ENCODE measurements around the gene TNS4.

Gene TNS4

DNA sequence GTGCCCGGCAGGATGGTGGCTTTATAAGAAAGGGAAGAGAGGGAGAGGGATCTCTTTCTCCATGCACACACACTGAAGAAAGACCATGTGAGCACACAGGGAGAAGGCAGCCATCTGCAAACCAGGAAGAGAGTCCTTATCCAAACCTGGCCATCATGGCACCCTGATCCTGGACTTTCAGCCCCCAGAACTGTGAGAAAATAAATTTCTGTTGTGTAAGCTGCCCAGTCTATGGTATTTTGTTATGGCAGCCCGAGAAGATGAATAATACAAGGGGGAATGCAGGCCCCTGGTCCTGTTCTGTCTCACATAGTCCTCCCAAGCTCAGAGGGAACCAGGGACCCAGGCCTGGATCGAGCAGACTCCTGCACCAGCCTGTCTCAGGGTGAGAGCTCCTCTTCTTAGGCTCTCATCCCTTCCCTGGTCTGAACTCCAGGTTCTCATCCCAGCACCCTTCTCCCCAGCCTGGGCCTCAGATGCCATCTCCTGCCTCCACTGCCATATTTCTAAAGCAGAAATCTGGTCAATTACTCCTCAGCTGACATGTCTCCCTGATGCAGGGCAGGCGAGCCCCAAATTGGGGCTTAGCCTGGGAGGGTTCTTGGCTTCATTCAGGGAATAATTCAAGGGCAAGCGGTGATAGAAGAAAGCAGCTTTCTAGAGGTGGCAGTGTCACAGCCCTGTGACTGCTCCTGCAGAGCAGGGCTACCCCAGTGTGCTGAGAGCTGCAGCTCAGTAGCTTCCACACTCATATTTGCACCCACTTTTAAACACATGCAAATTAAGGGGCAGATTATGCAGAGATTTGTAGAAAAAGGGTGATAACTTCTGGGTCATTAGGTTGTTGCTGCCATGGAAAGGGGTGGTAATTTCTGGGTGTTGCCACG is 29.3 kb downstream of the TNS4 start:
- no peak for DNase-seq

DNA sequence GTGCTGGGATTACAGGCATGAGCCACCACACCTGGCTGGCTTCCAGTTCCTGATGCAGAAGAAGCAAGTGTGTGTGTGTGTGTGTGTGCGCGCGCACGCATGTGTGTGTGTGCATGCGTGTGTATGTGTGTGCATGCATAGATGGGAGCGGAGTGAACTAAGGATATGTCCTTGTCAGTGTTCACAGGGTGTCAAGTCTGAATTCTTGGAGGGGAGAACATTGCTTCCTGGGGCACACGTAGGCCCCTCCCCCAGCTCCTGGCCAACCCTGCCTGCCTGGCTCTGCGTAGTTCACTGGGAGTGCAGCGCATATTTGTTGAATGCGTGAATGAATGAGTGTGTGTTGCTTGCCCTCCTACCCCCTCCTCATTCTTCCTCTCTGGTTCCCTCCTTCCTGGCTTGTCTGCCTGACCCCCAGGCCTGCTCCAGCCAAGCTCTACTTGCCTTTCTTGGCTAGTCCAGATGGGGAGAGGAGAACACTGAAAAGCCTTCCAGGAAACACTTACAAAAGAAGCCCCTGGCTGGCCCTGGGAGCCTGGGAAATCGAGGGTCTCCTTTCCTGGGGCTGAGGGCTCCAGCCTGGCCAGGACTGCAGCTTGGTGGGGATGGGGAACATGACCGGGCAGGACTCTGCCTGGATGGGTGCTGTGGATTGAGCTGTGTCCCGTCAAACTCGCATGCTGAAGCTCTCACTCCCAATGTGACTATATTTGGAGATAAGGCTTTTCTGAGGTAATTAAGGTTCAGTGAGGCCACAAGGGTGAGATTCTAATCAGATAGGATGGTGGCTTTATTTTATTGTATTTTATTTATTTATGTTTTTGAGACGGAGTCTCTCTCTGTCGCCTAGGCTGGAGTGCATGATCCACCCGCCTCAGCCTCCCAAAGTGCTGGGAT is 30.2 kb downstream of the TNS4 start:
- DNase-seq = no peak

DNA sequence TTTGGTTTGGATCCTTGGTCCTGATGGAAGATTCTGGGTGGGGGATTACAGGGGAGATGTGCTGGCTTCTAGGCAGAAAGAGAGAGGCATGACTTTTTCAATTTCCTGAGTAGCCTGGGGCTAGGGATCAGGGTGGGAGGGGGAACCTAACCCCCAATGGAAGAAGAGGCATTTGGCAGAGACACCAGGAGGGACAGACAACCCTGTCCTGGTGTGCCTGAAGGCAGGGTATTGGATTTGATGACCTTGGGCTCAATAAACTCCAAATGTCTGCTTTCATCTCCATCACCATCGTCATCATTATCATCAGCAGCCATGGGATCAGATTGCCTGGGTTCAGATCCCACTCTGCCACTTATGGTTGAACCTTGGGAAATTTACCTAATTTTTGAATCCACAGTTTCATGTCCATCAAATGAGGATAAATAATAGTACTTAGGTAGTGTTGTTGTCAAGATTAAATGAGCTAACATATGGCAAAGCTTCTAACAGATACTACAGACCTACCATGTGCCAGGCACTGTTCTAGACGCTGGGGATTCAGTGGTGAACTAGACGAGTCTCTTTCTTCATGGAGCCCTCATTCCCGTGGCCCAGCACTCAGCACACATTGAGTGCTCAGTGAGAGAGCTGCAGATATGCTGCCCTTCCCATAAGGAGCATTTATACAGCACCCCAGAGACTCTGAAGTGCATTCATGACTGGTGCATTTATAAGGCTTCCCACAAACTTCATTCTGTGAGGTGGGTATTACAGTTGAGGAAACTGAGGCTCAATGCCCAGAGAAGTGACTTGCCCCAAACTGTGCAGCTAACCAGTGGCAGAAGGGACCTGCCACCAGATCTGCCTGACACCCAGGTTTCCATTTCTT is 31.4 kb downstream of the TNS4 start:
- DNase-seq = no peak

DNA sequence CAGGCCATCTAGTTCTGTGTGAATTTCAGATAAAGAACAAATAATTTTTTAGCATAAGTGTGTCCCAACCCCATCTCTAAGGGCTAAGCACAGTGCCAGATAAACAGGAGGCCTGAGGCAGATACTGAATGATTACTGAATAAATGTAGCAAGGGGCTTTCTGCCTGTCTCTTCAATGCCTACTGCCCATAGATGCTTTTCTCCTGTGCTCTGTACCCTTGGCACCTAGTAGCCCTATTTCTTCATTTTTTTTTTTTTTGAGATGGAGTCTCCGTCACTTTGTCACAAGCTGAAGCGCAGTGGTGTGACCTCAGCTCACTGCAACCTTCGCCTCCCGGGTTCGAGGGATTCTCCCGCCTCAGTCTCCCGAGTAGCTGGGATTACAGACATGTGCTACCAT is 32.9 kb downstream of the TNS4 start:
- no peak for DNase-seq

DNA sequence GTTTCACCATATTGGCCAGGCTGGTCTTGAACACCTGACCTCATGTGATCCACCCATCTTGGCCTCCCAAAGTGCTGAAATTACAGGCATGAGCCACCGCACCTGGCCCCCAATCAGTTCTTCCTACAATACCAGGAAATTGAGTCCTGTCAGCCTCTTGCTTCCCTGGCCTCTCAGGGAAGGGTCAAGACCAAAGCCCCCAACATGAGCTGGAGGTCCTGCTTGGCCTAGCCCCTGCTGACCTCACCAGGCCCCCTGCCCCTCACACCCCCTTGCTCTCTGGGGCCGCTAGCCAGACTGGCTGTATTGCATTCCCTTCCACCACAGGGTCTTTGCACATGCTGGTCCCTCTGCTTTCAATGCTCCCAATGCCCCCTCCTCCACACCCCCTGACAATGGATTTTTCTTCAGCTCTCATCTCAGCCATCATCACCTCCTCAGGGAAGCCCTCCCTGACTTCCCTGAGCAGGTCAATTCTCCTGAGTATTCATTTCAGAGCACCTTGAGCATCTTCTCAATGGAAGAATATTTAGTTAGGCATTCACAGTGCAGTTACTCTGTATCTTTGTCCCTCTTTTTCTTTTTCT is 34.0 kb downstream of the TNS4 start:
- no peak for DNase-seq

DNA sequence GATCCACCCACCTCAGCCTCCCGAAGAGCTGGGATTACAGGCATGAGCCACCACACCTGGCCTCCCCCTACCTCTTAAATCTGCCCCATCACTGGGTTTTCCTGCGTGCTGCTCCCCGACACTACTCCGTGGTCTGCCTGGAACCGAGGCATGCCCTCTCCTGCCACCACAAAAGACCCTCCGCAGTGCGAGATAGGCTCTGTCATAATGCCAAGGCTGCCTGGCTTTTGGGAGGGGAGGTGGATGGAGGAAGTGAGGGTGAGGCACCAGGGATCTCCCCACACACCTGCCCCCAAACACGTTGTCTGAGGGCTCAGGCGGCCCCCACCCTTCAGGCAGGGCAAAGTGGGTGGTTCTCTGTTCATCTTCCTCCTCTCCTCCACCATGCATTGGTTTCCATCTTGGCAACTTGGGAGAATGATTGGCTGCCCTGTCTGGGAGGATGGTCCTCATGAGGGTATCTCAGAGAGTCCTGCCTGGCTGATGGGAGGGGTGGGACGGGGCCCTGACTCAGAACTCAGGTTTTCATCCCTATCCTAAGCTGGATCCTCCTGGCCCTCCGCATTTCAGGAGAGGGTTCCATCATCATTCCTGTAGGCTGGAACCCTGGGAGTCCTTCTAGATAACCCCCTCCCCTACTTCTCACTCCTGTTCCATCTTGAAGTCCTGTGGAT is 35.0 kb downstream of the TNS4 start:
- DNase-seq = no peak

DNA sequence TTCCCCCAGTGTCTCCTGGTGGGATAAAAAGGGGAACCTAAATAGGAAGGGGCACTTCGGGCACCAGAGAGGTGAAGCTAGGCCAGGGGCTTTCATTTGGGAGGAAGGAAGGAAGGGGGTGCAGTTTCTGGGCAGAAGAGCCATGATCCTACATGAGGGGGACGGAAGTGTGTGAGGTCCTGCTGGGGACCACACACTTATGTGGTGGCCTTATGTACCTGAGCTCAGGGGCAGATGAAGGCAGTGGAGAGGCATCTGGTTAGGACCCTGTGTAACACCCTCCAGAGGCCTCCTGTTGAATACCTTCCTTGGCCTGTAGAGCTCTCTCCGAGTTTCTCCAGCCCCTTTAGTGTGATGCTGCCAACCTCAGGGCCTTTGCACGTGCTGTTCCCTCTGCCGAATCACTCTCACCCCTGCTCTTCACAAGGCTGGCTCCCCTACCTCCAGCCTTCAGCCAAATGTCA is 37.0 kb downstream of the TNS4 start:
- no peak for DNase-seq

DNA sequence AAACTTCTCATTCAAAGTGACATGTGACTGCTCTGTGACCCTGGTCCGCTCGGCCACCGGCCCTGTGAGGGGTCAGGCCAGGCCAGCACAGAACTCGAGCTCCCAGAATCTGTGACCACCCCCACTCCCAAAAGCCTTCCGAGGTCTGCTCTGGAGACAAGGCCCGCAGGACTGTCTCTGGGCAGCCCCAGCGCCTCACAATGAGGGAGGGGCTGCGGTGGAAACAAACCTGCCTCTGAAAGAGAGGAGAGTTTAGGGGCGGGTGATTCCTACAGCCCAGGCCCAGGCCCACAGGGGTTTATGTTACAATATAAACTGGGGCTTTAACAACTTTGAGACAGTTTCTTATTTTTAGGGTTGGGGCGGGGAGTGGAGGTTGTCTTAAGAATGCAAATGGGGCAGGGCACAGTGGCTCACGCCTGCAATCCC is 38.3 kb downstream of the TNS4 start:
- no peak for DNase-seq

DNA sequence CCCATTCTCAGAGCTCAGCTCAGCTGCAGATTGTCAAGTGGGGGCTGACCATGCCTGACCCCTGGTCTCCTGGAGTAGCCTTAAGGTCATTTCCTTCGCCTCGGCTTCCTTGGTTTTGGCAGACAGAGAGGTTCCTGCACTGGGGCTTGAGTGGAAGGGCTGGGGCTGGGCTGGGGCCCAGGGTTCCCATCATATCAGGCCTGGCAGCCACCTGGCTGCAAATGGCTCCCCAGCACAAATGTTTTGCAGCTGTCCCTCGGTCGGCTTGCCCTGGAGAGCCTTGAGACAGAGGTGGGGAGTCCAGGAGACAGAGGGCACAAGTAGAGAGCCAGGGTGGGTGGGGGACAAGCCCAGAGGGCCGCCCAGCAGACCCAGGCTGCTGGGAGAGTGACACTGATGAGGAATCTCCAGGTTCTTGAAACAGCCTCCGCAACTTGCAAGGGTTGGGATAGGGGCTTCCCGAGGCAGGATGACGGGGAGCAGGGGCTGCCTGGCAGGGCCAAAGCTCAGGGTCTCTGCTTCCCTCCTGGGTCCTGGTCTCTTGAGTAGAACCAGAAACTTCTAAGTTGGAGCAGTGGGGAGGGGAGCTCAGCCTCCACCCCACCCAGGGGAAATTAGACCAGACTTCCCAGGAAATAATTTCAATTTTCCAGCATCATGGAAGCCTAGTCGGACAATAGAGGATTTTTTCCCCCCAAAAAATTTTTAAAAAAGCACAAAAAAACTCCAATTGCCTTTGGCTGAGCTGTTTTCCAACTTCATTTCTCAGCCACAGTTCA is 38.9 kb downstream of the TNS4 start:
- no peak for DNase-seq

DNA sequence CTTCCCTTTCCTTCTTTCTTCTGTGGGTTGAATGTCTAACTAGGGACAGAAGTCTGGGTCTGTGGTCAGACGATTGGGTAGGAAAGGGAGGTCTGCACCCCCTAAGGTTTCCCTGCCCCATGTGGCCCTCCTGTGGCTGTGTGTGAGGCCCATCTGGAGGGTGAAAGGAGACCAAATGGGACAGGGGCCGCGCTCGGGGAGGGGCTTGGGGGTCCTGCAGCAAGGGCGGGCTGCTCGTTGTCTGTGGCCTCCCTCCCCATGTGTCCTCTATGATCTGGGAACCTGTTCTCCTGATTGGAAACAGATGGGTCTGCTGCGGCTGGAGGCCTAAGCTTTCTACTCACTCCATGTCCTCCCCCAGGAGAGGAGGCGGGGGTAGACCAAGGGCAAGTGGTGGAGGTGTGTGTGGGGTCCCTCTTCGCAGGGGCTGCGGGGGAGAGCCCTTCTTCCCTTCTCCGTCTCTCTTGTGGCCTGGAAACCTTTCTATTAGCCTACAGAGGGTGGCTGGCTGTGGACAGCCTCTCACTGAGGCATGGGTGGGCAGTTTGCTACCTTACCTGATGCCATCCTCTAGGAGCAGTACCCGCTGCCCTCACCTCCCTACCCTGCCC is 39.6 kb downstream of the TNS4 start:
- DNase-seq = no peak

DNA sequence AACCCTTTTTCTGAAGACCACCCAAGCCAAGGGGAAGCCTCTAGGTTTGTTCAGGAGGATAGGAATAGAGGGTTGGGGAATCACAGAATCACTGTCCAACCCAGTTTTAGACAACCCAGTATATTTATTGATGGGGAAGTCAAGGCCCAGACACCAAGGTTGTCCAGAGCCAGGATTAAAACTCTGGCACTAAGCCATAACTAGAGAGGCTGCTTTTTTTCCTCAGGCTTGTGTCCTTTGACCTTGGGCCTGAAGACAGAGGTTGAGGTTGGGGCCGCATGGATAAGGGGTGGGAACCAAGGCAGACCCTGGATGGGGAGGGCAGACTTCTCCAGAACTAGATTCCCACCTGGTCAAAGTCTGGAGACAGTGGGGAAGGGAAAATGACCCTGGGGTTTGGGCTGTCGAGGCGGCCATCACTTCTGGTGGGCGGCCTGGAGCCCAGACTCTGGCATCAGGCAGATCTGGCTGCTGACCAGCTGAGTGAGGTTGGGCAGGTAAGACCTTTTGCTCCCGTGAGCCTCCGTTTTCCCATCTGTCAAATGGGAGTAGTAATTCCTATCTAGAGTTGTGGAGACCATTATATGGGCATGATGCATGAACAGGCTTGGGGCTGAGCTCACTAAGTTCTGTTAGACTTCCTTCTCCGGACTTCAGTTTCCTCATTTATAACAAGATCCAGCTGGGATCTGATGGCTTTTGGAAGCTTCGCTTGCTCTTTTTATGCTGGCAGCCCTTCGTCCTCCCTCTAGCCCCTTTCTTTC is 40.3 kb downstream of the TNS4 start:
- DNase-seq = no peak

DNA sequence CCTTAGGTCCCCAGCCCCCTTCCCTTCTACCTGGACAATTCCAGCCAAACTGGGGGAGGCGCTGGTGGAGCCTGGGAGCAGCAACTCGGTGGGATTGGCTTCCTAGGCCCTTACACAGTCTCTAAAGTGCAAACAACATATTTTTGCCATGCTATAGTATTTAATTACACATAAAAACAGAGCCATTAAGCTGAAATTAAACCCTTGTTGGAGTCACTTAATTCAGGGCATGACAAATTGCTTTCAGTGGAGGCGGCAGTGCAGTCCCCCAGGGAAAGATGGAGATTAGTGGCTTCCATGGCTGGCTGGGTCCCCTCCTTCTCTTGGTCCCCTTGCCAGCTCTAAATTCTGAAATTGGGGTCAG is 40.8 kb downstream of the TNS4 start:
- no peak for DNase-seq

DNA sequence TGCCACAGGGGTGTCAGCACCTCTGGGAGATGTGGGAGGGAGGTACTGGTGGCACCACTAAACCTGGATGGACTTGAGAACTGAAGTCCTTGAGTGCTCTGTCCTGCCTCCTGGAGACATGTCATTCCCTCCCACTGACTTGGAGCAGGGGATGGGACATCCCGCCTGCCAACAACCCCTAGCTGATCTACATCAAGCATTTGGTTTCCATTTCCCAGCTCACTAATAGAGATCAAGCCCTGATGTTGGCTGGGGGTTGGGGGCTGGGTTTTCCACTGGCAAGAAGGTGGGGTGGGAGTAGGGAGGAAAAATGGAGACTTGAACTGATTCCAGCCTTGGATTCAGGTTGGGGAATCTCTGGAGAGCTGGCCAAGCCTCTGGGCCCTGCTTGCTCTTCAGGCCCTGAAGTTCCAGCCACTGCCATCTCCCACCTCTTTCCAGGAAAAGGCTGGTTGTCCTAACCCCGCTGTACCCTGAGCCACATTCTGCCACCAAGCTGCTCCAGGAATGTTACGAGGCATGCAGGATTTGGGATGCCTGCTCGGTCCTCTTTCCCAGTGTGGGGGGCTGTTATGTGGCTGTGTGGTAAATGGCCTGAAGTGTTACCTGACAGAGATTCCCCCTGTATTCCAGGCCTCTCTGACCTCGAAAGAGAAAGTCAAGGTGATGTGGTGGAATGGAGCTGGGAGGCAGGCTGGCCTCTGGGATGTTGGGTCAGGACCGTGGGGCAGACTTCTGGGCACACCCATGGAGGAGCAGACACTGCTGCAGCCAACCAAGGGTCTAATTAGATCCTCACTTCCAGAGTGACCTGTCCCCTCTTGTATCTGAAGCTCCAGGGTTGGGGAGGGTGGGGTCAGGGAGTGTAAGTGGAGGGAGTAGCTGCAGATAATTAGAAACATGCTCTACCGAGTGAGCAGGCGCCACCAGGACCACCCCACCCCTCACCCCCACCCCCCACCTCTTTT is 41.5 kb downstream of the TNS4 start:
- no peak for DNase-seq

DNA sequence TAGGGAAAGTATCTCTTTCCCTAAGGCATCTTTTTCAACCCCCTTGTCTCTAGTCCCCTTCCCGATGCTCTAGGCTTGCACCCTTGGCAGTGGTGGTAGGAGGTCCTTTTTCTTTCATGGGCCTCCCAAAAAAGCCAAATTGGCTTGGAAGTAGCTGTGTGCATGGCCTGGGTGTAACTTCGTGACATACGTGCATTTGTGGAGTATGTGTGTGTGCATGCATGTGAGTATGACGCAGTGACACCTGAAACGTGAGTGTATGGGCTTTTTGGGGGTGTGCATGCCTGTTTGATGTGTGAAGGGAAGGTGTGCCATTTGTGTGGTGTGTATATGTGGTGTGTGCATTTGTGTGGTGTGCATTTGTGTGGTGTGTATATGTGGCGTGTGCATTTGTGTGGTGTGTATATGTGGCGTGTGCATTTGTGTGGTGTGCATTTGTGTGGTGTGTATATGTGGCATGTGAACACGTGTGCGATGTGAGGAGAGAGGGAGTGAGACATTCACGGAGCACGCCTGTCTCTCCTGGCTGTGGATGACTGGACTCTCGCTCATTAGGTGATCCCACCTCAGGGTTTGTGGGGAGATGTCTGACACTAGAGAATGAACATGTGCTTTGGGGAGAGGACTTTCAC is 42.5 kb downstream of the TNS4 start:
- DNase-seq = no peak

DNA sequence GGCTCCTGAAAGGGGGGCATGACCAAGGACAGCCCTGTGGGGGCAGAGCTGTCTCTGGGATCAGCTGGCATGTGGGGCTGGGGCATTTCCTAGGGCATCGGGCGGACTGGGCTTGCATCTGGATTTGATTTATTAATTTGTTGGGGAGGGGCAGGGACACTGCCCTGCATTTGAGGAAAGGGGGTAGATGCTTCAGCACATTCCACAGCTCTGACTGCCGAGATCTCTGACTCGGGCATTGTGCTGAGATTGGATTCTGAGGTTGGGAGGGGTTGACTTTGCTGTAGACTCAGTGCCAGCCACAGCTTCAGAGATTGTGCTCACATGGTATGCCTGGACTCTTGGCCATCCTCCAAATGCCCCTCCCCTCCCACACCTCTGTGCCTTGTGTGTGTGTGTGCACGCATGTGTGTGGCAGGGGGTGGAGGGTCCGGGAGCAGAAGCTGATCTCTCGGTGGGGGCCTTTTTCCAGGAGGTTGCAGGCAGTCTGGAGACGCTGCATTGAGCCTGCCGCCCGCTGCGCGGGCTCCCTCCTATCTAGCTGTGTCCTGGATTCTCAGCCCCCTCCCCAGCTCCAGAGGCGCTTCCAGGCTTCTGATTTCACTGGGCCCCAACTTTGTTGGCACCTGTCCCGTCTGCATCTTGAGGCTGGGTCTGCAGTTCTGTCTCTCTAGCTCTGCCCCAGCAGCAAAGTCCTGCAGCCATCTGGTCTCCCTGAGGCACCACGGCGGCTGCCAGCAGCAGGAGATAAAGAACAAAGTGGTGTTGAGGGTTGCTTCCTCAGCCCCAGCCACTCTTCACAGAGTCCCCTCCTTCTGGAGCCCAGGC is 43.2 kb downstream of the TNS4 start:
- DNase-seq = no peak

DNA sequence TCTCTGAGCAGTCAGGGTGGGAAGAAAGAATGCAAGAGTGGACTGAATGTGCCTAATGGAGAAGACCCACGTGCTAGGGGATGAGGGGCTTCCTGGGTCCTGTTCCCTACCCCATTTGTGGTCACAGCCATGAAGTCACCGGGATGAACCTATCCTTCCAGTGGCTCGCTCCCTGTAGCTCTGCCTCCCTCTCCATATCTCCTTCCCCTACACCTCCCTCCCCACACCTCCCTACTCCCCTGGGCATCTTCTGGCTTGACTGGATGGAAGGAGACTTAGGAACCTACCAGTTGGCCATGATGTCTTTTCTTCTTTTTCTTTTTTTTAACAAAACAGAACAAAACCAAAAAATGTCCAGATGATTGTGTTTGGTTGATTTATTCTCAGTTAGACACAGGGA is 44.1 kb downstream of the TNS4 start:
- DNase-seq = no peak

DNA sequence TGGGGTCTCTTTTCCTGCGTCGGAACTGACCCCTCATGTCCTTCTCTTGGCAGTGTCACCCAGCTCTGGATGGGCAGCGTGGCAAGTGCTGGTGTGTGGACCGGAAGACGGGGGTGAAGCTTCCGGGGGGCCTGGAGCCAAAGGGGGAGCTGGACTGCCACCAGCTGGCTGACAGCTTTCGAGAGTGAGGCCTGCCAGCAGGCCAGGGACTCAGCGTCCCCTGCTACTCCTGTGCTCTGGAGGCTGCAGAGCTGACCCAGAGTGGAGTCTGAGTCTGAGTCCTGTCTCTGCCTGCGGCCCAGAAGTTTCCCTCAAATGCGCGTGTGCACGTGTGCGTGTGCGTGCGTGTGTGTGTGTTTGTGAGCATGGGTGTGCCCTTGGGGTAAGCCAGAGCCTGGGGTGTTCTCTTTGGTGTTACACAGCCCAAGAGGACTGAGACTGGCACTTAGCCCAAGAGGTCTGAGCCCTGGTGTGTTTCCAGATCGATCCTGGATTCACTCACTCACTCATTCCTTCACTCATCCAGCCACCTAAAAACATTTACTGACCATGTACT is 44.9 kb downstream of the TNS4 start:
- DNase-seq = no peak

Measured in activated CD8-positive, alpha-beta memory T cell treated with anti-CD3 and anti-CD28 coated beads, Interleukin-2, amount 50 U/mL, for 4 hours (primary cell).